HEK293 (cell line): ENCODE data around the gene PDE10A.

Source experiments
- KLF10 ChIP-seq: fragments of 450-650 bp; IDR thresholded peaks from 2 replicates; pipeline ENCODE4 v1.5.1; 2018; ENCODE audit warnings: missing biosample characterization, mild to moderate bottlenecking, missing genetic modification characterization
- MYNN ChIP-seq: fragments of 450-650 bp; formaldehyde crosslinking; IDR thresholded peaks from 2 replicates; pipeline ENCODE4 v1.5.1; 2016; ENCODE audit warnings: missing biosample characterization, missing genetic modification characterization, borderline replicate concordance
- MZF1 ChIP-seq: fragments of 450-650 bp; formaldehyde crosslinking; IDR thresholded peaks from 2 replicates; pipeline ENCODE4 v1.5.1; 2017; ENCODE audit warnings: missing biosample characterization, missing genetic modification characterization, borderline replicate concordance
- TRIM28 ChIP-seq: IDR thresholded peaks from 2 replicates; pipeline ENCODE4 v1.6.1; 2011; ENCODE audit warnings: low read length, control low read depth, borderline replicate concordance
- WT1 ChIP-seq: fragments of 450-650 bp; formaldehyde crosslinking; IDR thresholded peaks from 2 replicates; pipeline ENCODE4 v1.5.1; 2016; ENCODE audit warnings: missing biosample characterization, missing genetic modification characterization
- ZFHX2 ChIP-seq: fragments of 450-650 bp; formaldehyde crosslinking; conservative IDR thresholded peaks from 2 replicates; pipeline ENCODE4 v1.5.1; 2016; ENCODE audit warnings: missing biosample characterization, missing genetic modification characterization
- ZFP3 ChIP-seq: fragments of 450-650 bp; formaldehyde crosslinking; IDR thresholded peaks from 2 replicates; pipeline ENCODE4 v1.5.1; 2016; ENCODE audit warnings: low read depth, missing biosample characterization, missing genetic modification characterization
- ZNF335 ChIP-seq: fragments of 450-650 bp; formaldehyde crosslinking; conservative IDR thresholded peaks from 2 replicates; pipeline ENCODE4 v1.5.1; 2016; ENCODE audit warnings: missing biosample characterization, missing genetic modification characterization
- ZNF433 ChIP-seq: fragments of 450-650 bp; formaldehyde crosslinking; IDR thresholded peaks from 2 replicates; pipeline ENCODE4 v1.5.1; 2016; ENCODE audit warnings: missing biosample characterization, missing genetic modification characterization, low read depth
- ZNF473 ChIP-seq: fragments of 450-650 bp; formaldehyde crosslinking; IDR thresholded peaks from 2 replicates; pipeline ENCODE4 v1.5.1; 2017; ENCODE audit warnings: missing biosample characterization, missing genetic modification characterization
- ZNF558 ChIP-seq: fragments of 450-650 bp; formaldehyde crosslinking; IDR thresholded peaks from 2 replicates; pipeline ENCODE4 v1.5.1; 2016; ENCODE audit warnings: missing biosample characterization, missing genetic modification characterization
- ZNF701 ChIP-seq: fragments of 450-650 bp; formaldehyde crosslinking; IDR thresholded peaks from 2 replicates; pipeline ENCODE4 v1.5.1; 2016; ENCODE audit warnings: missing biosample characterization, missing genetic modification characterization
- ZNF707 ChIP-seq: fragments of 450-650 bp; formaldehyde crosslinking; IDR thresholded peaks from 2 replicates; pipeline ENCODE4 v1.5.1; 2016; ENCODE audit warnings: missing biosample characterization, missing genetic modification characterization
- ZNF830 ChIP-seq: fragments of 450-650 bp; IDR thresholded peaks from 2 replicates; pipeline ENCODE4 v1.5.0; 2018; ENCODE audit warnings: missing biosample characterization, missing genetic modification characterization, low read depth, mild to moderate bottlenecking, moderate library complexity
- ZXDB ChIP-seq: fragments of 450-650 bp; formaldehyde crosslinking; IDR thresholded peaks from 2 replicates; pipeline ENCODE4 v1.5.1; 2016; ENCODE audit warnings: missing biosample characterization, missing genetic modification characterization
- TF ChIP-seq, protein P1 (sequence below): fragments of 450-650 bp; formaldehyde crosslinking; IDR thresholded peaks from 2 replicates; pipeline ENCODE4 v1.5.1; 2016; ENCODE audit warnings: missing biosample characterization, missing genetic modification characterization
- TF ChIP-seq, protein P2 (sequence below): IDR thresholded peaks from 2 replicates; pipeline ENCODE4 v1.6.1; 2011; ENCODE audit warnings: mild to moderate bottlenecking, low read depth, low read length, borderline replicate concordance
- TF ChIP-seq, protein P3 (sequence below): fragments of 450-650 bp; IDR thresholded peaks from 2 replicates; pipeline ENCODE4 v1.5.1; 2018; ENCODE audit warnings: missing biosample characterization, mild to moderate bottlenecking, missing genetic modification characterization
- TF ChIP-seq, protein P4 (sequence below): fragments of 450-650 bp; formaldehyde crosslinking; conservative IDR thresholded peaks from 2 replicates; pipeline ENCODE4 v1.5.1; 2016; ENCODE audit warnings: low read depth, missing biosample characterization, missing genetic modification characterization
- TF ChIP-seq, protein P5 (sequence below): fragments of 450-650 bp; formaldehyde crosslinking; IDR thresholded peaks from 2 replicates; pipeline ENCODE4 v1.5.1; 2016; ENCODE audit warnings: missing biosample characterization, missing genetic modification characterization
- TF ChIP-seq, protein P6 (sequence below): fragments of 450-650 bp; formaldehyde crosslinking; IDR thresholded peaks from 2 replicates; pipeline ENCODE4; 2016; ENCODE audit warnings: missing biosample characterization, missing genetic modification characterization
- TF ChIP-seq, protein P7 (sequence below): fragments of 450-650 bp; formaldehyde crosslinking; IDR thresholded peaks from 2 replicates; pipeline ENCODE4 v1.5.1; 2017; ENCODE audit warnings: missing biosample characterization, missing genetic modification characterization
- TF ChIP-seq, protein P8 (sequence below): fragments of 450-650 bp; formaldehyde crosslinking; IDR thresholded peaks from 2 replicates; pipeline ENCODE4 v1.5.1; 2017; ENCODE audit warnings: missing biosample characterization, missing genetic modification characterization

Gene PDE10A

DNA sequence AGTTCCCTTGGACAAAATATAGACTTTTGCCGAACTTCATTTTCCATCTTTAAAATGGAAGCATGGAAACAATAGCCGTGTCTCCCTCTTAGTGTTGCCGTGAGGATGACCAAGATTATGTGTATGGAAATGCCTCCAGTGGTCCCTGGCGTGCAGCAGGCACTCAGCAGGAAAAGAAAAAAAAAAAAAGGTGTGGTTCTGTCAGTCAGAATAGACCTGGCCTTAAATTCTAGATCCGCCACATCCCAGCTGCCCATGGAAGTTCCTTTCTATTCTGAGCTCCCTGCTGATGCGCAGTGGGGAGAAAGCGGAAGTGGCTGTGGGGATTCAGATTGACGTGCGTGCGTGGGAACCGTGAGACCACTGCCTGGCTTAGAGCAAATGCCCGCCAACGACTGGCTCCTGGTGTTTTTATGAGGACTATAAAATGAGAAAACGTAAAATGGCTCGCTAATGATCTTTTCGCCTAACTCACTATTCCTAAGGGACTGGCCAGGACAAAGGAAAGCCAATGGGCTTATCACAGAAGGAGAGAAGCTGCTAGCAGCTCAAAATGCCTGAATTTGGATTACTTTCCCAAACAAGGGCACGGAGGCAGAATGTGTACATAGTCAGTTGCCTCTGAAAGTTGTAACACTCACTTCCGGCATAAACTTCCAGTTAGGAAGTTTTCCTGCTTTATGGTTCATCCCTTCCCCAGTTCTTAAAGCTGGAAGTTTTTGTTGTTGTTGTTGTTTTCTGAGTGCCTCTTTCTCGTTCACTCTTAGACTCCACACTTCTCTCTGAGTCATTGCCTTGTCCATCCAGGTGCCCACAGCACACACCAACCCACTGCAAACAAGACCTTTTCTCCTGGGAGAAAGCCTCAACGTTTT, 11.4 kb upstream of the PDE10A start (continued):
- TF ChIP-seq ZNF335 (peak; percentile 90), ZNF701 (tag by site-specific recombination) (no peak), ZNF433 (tag by site-specific recombination) (no peak), WT1 (tag by site-specific recombination) (peak; percentile 47; the same call in 1 of the 2 replicates), ZFHX2 (peak; percentile 86), ZNF473 (no peak), MYNN (tag by site-specific recombination) (no peak), ZNF830 (tag by site-specific recombination) (no peak), KLF10 (peak; percentile 63), ZNF558 (tag by site-specific recombination) (no peak), ZFP3 (tag by site-specific recombination) (no peak), ZXDB (tag by site-specific recombination) (peak; percentile 62; the same call in 1 of the 2 replicates), TRIM28 (peak; percentile 98), MZF1 (tag by site-specific recombination) (peak; percentile 98), ZNF707 (tag by site-specific recombination) (no peak)
- TF ChIP-seq, protein P1, sequence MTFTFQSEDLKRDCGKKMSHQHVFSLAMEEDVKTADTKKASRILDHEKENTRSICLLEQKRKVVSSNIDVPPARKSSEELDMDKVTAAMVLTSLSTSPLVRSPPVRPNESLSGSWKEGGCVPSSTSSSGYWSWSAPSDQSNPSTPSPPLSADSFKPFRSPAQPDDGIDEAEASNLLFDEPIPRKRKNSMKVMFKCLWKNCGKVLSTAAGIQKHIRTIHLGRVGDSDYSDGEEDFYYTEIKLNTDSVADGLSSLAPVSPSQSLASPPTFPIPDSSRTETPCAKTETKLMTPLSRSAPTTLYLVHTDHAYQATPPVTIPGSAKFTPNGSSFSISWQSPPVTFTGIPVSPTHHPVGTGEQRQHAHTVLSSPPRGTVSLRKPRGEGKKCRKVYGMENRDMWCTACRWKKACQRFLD (tag by site-specific recombination): no peak
- TF ChIP-seq, protein P2, sequence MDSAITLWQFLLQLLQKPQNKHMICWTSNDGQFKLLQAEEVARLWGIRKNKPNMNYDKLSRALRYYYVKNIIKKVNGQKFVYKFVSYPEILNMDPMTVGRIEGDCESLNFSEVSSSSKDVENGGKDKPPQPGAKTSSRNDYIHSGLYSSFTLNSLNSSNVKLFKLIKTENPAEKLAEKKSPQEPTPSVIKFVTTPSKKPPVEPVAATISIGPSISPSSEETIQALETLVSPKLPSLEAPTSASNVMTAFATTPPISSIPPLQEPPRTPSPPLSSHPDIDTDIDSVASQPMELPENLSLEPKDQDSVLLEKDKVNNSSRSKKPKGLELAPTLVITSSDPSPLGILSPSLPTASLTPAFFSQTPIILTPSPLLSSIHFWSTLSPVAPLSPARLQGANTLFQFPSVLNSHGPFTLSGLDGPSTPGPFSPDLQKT: no peak
- TF ChIP-seq, protein P3, sequence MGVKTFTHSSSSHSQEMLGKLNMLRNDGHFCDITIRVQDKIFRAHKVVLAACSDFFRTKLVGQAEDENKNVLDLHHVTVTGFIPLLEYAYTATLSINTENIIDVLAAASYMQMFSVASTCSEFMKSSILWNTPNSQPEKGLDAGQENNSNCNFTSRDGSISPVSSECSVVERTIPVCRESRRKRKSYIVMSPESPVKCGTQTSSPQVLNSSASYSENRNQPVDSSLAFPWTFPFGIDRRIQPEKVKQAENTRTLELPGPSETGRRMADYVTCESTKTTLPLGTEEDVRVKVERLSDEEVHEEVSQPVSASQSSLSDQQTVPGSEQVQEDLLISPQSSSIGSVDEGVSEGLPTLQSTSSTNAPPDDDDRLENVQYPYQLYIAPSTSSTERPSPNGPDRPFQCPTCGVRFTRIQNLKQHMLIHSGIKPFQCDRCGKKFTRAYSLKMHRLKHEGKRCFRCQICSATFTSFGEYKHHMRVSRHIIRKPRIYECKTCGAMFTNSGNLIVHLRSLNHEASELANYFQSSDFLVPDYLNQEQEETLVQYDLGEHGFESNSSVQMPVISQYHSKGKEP (tag by site-specific recombination): peak; percentile 55
- TF ChIP-seq, protein P4, sequence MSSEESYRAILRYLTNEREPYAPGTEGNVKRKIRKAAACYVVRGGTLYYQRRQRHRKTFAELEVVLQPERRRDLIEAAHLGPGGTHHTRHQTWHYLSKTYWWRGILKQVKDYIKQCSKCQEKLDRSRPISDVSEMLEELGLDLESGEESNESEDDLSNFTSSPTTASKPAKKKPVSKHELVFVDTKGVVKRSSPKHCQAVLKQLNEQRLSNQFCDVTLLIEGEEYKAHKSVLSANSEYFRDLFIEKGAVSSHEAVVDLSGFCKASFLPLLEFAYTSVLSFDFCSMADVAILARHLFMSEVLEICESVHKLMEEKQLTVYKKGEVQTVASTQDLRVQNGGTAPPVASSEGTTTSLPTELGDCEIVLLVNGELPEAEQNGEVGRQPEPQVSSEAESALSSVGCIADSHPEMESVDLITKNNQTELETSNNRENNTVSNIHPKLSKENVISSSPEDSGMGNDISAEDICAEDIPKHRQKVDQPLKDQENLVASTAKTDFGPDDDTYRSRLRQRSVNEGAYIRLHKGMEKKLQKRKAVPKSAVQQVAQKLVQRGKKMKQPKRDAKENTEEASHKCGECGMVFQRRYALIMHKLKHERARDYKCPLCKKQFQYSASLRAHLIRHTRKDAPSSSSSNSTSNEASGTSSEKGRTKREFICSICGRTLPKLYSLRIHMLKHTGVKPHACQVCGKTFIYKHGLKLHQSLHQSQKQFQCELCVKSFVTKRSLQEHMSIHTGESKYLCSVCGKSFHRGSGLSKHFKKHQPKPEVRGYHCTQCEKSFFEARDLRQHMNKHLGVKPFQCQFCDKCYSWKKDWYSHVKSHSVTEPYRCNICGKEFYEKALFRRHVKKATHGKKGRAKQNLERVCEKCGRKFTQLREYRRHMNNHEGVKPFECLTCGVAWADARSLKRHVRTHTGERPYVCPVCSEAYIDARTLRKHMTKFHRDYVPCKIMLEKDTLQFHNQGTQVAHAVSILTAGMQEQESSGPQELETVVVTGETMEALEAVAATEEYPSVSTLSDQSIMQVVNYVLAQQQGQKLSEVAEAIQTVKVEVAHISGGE (tag by site-specific recombination): peak; percentile 84
- TF ChIP-seq, protein P5, sequence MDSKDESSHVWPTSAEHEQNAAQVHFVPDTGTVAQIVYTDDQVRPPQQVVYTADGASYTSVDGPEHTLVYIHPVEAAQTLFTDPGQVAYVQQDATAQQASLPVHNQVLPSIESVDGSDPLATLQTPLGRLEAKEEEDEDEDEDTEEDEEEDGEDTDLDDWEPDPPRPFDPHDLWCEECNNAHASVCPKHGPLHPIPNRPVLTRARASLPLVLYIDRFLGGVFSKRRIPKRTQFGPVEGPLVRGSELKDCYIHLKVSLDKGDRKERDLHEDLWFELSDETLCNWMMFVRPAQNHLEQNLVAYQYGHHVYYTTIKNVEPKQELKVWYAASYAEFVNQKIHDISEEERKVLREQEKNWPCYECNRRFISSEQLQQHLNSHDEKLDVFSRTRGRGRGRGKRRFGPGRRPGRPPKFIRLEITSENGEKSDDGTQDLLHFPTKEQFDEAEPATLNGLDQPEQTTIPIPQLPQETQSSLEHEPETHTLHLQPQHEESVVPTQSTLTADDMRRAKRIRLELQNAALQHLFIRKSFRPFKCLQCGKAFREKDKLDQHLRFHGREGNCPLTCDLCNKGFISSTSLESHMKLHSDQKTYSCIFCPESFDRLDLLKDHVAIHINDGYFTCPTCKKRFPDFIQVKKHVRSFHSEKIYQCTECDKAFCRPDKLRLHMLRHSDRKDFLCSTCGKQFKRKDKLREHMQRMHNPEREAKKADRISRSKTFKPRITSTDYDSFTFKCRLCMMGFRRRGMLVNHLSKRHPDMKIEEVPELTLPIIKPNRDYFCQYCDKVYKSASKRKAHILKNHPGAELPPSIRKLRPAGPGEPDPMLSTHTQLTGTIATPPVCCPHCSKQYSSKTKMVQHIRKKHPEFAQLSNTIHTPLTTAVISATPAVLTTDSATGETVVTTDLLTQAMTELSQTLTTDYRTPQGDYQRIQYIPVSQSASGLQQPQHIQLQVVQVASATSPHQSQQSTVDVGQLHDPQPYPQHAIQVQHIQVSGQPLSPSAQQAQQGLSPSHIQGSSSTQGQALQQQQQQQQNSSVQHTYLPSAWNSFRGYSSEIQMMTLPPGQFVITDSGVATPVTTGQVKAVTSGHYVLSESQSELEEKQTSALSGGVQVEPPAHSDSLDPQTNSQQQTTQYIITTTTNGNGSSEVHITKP (tag by site-specific recombination): peak; percentile 73
- TF ChIP-seq, protein P6, sequence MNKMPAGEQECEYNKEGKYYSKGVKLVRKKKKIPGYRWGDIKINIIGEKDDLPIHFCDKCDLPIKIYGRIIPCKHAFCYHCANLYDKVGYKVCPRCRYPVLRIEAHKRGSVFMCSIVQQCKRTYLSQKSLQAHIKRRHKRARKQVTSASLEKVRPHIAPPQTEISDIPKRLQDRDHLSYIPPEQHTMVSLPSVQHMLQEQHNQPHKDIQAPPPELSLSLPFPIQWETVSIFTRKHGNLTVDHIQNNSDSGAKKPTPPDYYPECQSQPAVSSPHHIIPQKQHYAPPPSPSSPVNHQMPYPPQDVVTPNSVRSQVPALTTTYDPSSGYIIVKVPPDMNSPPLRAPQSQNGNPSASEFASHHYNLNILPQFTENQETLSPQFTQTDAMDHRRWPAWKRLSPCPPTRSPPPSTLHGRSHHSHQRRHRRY (tag by site-specific recombination): no peak
- TF ChIP-seq, protein P7, sequence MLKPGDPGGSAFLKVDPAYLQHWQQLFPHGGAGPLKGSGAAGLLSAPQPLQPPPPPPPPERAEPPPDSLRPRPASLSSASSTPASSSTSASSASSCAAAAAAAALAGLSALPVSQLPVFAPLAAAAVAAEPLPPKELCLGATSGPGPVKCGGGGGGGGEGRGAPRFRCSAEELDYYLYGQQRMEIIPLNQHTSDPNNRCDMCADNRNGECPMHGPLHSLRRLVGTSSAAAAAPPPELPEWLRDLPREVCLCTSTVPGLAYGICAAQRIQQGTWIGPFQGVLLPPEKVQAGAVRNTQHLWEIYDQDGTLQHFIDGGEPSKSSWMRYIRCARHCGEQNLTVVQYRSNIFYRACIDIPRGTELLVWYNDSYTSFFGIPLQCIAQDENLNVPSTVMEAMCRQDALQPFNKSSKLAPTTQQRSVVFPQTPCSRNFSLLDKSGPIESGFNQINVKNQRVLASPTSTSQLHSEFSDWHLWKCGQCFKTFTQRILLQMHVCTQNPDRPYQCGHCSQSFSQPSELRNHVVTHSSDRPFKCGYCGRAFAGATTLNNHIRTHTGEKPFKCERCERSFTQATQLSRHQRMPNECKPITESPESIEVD (tag by site-specific recombination): peak; percentile 96
- TF ChIP-seq, protein P8, sequence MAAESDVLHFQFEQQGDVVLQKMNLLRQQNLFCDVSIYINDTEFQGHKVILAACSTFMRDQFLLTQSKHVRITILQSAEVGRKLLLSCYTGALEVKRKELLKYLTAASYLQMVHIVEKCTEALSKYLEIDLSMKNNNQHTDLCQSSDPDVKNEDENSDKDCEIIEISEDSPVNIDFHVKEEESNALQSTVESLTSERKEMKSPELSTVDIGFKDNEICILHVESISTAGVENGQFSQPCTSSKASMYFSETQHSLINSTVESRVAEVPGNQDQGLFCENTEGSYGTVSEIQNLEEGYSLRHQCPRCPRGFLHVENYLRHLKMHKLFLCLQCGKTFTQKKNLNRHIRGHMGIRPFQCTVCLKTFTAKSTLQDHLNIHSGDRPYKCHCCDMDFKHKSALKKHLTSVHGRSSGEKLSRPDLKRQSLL (tag by site-specific recombination): peak; percentile 77
